DMS79 treated with DMSO at 0.1 percent for 48 hours (cell line): Measurements from ENCODE around the gene AKR1B15.
"Not testable (repeated sequence)": the region's sequence is repeated elsewhere in the genome, so short reads cannot be mapped to it uniquely, and the experiment has no call there.

Source experiments
- DNase-seq: peaks from one replicate; lab custom pipeline; 2025; lab: John Stamatoyannopoulos, UW

The AKR1B15 gene

DNA sequence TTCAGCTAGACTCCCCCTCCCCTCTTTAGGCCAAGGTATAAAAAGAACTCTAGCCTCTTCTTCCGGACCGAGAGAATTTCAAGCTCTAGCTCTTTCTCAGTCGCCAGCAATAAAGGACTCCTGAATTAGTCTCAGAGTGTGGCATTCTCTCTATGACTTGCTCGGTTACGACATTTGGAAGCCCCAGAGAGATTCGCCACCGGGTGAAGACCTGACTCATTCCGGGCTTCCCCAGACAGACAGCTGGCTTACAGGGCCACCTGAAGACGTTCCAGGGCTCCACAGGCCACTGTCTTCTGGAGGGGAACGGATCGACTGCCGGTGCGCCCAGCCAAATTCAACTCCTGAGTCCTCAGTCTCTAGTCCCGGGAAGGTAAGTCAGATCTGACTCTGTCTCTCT lies at the start of gene AKR1B15:
Gene AKR1B15, plus strand, starts transcription at position 234 of the 400 bp plus-strand sequence. CDS start 15,510 bp downstream, outside the sequence.
- no peak for DNase-seq

DNA sequence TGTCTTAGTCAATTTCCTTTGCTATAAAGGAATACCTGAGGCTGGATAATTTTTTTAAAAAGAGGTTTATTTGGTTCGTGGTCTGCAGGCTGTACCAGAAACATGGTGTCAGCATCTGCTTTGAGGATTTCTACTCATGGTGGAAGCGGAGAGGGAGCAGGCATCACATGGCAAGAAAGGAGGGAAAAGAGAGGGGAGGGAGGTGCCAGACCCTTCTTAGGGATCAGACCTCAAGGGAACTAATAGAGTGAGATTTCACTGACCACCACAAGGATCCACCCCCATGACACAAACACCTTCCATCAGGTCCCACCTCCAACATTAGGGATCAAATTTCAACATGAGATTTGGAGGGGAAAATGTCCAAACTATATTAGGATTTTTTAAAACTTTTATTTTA lies 48.5 kb upstream of the AKR1B15 start:
- no peak for DNase-seq

DNA sequence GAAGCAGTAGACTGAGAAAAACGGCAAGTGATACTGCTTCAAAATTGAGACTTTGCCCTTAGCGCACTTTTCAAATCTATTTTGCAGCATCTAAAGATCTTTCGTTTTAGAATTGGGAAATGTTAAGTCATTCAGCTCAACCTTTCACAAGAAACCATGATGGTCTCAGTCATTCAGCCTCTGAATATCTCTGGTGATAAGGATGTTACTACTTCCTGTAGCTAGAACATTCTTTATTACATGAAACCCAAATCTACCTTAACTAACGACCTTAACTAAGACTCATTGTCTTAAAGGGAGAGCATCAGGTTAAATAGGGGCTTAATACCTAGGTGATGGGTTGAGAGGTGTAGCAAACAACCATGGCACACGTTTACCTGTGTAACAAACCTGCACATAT lies 47.9 kb upstream of the AKR1B15 start:
- no peak for DNase-seq

DNA sequence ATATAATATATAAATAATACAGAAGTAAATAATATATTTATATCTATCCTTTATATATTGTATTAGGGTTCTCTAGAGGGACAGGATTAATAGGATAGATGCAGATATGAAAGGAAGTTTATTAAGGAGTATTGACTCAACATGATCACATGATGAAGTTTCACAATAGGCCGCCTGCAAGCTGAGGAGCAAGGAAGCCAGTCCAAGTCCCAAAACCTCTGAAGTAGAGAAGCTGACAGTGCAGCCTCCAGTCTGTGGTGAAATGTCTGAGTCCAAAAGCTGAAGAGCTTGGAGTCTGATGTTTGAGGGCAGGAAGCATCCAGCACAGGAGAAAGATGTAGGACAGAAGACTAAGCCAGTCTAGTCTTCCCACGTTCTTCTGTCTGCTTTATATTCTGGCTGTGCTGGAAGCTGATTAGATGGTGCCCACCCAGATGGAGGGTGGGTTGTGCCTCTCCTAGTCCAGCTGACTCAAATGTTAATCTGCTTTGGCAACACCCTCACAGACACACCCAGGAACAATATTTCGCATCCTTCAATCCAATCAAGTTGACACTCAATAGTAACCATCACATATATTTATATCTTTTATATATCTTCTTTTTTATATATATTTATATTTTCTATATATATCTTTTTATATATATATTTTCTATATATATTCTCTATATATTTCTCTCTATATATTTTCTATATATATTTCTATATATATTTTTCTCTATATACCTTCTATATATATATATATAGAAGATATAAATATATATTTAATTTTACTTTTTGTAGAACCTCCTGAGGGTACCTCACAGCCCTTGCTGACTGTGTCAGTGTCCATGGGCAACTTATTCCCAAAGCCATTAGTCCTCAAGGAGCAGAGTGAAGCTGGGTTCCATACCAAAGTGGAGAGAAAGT lies 46.2 kb upstream of the AKR1B15 start:
- DNase-seq: no peak

DNA sequence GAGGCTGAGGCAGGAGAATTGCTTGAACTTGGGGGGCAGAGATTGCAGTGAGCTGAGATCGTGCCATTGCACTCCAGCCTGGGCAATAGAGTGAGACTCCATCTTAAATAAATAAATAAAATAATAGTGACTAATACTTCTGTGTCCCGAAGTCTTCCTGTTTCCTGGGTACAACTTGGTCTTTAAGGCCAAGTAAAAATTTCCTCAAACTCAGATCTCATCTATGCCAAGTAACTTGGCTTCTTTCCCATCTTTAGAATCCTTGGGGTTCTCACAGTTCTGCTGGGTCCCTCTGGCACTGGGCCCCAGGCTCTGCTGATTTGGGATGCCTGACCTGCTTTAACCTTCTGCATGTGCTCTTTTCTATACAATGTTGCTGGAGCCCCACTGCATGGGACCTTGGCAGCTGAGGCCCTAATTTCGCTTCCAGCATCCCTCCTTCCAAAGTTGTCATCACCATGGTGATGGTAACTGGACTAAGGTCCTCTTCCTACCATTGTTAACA lies 44.2 kb upstream of the AKR1B15 start:
- no peak for DNase-seq

DNA sequence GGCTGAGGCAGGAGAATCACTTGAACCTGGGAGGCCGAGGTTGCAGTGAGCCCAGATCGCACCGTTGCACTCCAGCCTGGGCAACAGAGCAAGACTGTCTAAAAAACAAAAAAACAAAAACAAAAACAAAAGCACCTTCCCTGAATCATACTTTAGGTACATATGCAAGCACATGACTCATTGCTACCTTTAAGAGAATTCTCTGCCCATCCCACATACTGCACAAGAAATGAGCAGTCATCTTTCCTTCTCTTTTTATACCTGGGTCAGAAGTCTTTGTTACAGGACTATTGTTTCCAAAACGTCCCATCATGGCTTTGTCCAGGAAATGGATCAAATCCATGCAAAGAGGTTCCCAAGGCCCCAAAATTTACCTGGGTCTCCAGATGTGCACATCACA lies 43.1 kb upstream of the AKR1B15 start:
- DNase-seq: no peak

DNA sequence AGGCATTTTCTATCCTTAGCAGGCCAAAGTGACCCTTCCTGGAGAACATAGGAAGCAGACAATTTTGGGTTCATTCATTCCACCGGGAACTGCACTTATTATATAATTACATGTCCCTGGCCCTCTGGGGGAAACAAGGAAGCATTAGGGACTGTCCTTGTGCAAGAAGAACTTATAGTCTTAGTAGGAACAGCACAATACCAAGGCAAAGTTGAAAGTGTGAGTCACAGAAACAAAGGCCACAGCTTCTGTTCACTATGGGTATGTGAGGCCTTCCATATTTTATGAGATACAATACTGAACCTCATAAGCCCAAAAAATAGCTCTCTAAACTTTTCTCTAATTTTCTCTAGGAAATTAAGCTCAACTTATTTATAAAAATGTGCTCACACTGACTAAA lies 39.9 kb upstream of the AKR1B15 start:
- DNase-seq: no peak

DNA sequence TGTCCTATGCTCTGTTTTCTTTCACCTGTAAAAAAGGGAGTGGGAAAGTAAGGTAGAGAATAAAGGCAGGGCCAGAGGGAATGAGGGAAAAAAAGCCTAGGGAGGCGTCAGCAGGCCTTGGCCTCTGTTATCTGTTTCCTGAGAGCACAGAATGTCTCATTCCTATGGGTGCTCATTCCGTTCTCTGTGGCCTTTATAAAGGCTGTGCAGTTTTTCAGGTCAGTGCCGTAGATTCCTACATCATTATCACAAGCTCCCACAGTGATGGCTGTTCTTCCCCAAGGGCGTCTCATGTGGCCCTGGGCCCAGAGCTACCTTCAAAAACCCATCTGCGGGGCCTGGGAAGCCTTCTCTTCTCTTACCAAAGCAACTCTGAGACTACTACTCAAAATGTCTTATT lies 38.3 kb upstream of the AKR1B15 start:
- no peak for DNase-seq

DNA sequence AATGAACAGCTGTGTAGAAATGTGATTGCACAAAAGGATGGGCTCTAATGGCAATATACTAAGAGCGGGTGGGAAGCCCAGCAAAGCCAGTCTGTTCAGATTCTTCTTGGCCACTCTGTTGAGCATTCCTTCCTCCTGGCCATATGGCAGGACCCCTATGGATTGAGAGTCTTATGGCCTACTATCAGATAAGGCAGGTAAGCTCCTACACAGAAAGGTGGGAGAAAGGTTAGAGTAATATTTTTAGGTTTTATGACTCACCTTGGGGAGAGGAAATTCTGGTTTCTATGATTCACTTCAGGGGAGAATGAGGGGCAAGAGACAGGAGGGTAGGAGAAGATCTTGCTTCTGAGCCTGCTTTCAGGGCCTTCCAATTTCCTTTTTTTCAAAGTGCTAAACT lies 36.6 kb upstream of the AKR1B15 start:
- DNase-seq: no peak

DNA sequence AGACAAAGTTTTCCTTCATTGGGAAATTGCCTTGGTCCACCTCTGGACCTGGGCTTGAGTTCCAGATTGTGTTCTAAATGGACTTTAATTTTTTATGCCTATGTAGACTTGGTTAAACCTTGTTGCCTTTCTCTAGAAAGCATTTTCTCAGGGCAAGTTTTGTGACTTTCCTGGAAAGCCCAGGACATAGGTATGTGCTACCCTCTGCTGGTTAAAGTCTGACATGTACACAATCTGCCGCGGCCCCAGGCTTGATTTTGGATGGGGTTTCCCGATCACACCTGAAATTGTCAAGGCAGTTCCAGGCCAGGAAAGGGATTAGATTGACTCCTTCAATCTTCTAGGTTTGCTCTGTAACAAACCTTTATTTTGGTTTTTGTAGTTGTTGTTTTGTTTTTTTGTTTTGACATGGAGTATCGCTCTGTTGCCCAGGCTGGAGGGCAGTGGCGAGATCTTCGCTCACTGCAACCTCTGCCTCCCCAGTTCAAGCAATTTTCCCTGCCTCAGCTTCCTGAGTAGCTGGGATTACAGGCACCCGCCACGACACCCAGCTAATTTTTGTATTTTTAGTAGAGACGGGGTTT lies 35.6 kb upstream of the AKR1B15 start:
- DNase-seq: peak; percentile 55

DNA sequence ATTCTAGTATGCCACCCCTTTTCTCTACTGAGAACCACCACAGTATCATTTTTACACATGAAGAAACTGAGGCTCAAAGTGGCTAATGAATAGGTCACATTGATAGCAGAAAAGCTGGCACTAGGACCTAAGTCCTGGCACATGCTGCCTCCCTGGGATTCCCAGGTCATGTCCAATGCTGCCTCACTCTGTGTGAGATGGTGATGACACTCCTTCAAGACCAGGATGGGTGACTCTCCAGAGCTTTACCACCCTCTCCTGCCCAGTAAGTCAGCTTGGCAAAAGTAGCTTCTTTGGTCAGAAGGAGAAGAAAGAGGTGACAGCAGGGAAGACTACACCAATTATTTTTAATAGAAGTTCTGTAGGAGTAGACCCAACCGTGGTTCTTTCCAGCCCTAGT lies 34.8 kb upstream of the AKR1B15 start:
- no peak for DNase-seq

DNA sequence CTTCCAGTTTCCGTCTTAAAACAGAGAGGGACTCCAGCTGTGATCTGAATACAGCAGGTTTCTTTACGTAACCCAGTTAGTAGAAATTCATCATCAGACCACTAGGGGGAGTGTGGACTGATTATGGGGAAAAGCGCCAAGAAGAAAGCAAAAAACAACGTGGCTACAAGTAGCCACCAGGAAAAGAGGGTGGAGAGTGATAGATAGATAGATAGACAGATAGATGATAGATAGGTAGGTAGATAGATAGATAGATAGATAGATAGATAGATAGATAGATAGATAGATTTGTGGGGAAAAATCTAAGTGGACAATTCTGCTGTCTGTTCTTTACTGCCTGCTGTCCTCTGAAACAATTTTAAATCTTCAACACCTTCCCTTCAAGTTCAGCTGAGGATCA lies 34.2 kb upstream of the AKR1B15 start:
- DNase-seq: peak; percentile 68

DNA sequence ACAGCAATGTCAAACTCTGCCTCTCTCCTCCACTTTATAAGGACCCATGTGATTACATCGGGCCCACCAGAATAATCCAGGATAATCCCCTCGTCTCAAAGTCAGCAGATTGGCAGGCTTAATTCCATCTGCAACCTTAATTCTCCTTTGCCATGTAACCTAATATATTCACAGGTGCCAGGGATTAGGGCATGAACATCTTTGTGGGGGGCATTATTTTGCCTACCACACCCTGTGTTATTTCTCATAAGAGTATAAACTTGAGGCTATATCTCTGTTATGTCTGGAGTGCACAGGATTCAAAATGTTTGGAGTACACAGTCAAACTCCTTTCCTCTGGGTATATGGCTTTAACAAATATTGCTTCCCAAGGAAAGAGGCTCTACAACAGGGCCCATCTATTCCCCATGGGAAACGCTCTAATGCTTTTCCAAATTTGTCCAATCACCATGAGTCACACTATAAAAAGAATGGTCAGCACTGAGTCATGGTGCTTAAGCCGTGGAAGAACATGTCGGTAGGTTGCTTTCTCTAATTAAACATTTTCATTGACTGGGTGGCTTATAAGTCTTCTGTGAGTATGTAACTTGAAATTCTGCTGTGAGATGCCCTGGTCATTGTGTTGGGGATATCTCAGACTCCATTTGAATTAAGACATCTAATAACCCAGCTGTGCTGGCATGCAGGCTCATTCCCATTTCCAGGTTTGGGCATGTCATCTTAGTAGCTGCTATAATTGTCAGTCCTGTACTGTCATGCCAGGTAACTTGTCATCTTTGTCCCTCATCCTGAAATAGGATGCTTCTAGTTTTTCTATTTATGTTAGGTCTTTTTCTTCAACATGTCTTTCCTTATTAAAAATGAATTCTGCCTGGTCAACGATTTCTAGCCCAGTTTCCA lies 33.1 kb upstream of the AKR1B15 start:
- no peak for DNase-seq

DNA sequence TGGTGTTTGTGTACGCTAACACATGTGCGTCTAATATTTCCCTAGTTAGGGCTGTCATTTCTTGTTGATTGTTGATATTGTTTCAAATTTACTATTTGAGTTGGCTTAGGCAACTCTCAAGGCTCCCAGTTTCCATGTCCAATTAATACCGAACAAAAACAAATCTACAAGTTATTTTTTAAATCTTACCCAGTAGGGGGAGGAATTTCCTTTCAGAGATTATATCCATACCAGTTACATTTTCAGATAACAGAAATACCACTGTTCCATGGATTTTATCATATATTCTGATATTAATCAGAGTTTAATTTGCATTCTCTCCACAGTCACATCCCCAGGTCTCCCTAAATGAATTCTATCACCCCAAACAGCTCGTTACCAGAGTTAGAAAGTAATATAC lies 28.8 kb upstream of the AKR1B15 start:
- no peak for DNase-seq

DNA sequence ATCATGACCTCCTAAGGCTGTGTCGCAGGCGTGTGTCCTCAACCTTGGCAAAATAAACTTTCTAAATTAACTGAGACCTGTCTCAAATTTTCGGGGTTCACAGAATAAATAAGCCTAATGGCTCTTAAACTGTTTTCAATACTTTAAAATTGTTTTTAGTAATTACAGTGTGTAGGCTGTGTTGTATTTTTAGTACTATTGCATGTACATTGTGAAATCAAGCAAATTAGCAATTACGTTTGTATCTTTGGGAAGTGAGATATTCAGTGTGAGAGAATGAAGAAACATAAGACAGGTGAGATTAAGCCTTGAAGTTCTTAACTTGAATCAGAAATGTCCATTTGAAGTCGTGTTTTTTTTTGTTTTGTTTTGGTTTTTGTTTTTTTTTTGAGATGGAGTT lies 26.3 kb upstream of the AKR1B15 start:
- DNase-seq: no peak

DNA sequence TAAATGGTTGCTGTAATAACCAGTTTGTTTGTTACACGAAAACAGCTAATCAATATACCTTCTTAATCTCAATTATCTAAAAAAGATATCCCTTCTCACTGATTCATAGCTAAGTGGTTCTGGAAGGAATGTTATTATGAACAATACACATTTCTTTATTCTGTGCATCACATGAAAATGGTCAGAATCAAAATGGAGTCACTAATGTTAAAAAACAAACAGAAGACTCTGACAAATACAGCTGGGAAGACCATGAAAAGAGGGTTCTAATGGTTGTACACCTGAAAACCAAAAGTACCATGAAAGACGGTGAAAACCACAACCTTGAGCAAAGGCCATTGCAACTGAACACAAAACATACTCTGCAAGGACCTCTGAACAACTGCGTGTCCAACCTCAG lies 23.5 kb upstream of the AKR1B15 start:
- not testable (repeated sequence) for DNase-seq

DNA sequence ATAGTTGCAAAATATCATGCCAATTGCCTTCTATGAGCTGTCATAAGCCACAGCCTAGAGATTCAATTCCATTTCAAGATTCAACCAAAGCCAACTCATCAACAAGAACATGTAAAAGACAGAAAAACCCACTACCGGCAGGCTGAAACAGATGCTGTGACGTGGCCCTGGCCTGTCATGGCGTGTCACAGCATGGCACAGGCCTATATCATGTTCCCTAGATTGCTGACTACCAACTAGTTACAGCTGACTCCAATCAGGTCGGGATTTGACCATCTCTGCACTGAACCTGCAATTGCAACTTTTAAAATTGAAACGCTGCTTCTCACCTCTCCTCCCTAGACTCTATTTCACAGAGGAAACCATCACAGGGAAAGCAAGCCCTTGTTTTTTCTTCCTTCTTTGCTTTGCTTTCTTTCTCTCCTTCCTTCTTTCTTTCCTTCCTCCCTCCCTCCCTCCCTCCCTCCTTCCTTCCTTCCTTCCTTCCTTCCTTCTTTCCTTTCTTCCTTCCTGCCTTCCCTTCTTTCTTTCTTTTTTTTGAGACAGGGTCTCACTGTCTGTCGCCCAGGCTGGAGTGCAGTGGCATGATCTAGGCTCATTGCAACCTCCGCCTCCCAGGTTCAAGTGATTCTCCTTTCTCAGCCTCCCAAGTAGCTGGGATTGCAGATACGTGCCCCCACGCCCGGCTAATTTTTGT lies 22.2 kb upstream of the AKR1B15 start:
- DNase-seq: not testable (repeated sequence)

DNA sequence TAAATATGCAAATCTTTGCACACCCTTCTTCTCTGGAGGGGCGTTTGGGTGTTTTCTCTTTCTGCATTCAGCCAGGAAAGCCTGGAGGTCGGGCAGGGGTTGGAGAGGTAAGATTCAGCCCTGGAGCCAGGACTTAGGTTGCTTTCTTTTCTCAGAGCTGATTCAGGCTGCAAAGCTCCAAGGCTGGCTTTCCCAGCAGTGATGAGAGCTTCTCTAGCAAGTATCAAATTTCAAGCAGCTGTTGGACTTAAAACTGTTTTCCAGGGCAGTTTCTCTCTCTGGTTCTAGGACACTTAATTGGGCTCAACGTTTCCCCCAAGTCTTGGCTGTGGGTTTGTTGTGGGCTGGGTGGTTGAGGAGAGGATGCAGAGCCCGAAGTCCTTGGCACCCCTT lies 20.9 kb upstream of the AKR1B15 start:
- peak; percentile 75 for DNase-seq

DNA sequence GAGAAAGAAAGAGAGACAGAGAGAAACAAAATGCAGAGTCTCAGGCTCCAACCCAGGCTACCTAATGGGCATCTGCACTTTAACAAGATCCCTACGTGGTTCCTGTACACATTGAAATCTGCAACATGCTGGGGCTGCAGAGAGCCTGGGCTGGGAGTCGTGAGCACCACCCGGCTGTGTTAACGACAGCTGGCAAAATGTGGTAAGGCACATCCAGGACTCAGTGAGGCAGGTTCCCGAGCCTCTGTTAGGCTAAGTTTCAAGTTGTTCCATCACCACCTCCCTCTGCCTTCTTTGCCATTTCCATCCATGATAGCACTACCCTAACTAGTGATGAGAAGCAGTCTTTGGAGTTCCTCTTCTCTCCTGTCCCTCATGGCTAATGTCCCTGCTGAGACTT lies 20.2 kb upstream of the AKR1B15 start:
- no peak for DNase-seq

DNA sequence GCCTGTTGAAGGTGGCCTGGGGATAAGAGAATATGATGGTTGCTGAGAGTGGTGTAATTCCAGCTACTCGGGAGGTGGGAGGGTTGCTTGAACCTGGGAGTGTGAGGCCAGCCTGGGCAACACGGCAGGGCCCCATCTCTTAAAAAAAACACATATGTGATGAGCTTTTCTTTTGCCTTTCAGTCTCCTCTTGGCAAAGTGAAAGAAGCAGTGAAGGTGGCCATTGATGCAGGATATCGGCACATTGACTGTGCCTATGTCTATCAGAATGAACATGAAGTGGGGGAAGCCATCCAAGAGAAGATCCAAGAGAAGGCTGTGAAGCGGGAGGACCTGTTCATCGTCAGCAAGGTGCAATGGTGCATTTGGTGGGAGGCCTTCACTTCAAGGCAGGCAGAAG lies 18.4 kb upstream of the AKR1B15 start:
- no peak for DNase-seq

DNA sequence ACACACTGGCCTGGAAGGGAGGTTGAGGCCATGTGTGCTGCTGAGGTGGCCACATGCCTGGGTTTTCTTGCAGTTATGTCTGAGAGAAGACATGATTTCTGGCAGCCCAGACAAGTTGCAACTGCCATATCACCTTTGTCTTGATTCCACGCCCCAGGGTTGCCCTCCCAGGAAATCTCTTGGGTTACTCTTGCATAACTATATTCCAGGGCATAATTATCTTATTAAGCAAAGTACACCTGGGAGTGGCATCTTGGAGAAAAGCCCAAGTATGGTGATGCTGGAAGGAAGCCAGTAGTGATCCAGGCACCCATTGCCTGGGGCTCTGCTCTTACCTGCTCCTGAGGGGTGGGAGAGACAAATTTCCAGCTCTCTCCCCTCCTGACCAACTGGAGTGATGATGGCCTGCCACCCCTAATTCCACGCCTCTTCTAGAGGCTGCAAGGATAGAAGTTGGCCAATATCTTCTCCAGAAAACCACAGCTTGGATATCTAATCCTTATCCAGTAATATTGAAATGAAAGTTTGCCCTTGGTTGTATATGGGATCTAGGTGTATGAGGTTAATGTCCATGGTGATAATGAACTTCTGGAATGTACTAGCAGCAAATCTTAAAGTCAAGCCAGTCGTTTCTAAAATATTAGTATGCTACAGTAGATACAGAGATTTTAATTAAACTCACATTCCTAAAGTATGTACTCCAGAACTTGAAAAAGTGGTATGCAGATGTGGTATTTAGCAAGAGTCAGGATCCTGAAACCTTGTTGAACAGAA lies 16.5 kb upstream of the AKR1B15 start:
- peak; percentile 44 for DNase-seq
